ENCODE results near the gene GNG12.
"Not testable (repeated sequence)": the region's sequence is repeated elsewhere in the genome, so short reads cannot be mapped to it uniquely, and the experiment has no call there.

The GNG12 gene

DNA sequence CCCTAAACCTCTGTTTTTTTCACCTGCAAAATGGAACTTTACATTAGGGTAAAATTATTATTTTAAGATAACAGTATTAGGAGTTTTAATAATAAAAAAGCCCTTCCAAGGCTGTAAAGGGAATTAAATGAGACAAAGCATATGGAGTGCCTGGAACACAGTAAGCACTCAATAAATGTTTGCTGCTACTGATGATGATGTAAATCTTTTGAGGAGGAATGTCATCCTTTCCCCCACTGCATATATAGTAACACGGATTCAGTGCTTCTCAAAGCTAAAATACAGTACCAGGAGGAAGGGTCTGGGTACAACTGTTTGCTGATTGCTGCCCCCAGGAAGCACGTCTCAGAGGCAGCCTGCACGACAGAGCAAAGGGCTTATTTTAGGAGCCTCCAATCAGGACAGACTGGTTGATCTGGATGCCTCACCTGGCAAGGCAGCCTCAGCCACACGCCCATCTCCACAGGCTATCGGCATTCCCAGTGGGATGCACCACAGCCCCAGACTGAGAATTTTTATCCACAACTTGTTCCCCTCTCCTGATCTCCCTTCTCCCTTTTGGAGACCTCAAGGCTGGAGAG is 83.9 kb downstream of the GNG12 start:
- DNase-seq: no peak

DNA sequence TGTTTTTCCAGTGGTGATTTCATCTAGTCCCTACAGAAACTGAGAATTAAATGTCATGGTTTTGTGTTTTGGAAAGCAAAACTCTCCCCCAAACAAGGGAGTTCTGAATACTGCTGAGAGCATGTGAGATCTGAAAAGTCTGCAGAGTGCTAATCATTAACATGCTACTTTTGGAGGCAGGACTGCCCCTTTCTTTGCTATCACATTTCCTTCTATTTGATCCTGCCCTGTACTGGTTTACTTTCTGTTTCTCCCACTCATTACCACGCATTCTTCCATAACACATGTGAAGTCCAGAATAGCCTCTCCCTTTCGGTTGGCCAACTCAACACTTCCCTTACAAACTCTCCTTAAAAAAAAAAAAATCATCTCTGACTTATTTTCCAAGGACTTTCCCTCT is 84.6 kb downstream of the GNG12 start:
- DNase-seq: no peak

DNA sequence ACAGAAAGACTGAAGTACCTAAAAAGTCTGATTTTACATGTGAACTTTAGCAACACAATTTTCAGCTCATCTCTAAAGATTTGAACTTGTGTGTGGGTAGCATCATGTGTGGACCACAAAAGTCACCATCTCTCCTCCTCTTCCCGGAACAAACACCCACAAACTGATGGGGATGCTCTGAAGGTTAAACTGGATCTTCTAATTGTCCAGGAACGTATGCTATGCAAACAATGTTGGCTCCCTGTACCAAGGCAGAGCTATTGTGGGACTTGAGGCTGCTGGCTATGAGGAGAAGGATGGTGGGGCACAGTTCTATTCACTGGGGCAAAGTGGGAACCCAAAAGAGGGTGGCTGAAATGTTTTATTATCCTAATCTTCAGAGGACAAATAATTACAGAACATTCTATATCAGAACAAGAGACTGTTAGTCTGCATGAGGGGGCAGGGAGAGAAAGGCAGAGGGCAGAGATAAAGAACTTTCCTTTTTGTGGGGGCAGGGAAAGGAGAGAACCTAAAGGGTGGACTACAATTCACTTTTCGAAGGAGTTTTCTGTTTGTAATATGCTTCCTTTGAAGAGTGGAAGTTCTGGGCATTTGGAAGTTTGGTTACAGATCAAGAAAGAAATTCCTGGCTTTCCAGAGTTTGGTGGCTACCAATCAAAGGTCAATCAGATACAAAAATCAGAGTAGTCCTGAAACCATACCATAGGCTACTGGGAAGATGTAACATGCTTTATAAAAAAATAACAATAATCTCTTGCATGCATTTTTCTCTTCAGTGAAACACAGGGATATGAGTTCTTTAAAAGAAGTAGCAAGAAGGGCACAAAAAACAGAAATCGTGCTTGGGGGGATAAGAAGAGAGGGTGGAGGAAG is 85.4 kb downstream of the GNG12 start:
- DNase-seq: no peak

DNA sequence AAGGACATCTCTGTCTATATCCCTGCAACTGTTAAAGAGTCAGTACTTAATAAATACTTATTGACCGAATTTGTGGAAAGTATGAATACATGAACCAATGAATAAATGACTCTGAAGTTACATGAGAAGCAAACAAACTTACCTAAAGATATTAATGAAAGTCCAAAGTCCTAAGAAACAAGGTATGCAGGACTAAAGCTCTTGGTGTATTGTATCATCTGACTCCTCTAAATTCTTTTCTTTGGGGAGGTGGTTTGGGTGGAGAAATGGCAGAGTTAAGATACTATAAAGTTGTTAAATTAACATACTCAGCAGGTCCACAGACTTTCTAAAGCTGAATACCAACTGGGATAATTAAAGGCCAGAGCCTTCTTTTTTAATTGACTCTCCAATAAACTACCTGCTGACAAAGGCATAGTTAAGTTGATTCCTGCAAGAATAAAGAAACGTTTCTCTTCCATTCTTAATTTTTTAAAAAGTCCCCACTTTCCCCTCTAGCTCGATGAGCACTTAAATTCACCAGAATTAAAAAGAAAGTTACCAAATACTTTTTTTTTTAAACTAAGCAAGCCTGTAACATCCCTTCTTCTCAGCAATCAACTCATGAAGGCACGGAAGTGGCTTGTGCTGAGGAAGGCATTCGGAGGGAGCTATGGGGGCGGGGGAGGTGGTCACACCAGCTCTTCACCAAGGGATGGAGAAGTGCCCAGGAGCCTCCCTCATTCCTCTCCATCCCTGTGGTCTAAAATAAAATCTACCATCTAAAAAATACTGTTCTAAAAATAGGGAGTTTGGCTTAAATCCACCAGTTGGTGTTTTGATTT is 87.2 kb downstream of the GNG12 start:
- no peak for DNase-seq

DNA sequence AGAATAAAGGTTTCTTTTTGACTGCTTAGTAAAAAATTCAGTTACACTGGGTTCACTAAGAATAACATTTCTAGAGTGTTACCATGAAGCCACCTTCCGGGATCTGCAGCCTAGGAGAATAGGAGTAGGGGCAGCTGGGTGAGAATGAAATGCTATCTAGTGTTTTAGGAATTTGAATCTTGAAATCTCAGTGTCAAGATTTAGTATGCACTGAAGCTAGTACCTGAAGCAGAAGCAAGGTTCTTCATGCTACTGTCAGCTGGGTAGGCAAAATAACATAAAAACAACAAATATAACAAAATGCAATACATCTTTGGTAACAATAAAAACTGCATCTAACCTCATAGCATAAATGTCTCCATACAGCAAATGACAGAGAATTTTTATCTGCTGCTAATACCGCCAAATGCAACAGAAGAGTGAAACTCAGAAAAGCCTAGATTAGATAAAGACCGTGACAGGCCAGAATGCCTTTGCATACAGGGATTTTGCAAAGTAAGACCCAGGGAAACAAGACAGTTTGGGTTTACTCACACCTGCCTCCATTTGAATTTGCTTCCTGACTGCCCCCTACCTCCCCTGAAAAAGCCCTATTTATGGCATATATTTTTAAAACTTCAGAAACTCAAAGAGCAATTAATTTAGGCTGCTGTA is 90.1 kb downstream of the GNG12 start:
- no peak for DNase-seq

DNA sequence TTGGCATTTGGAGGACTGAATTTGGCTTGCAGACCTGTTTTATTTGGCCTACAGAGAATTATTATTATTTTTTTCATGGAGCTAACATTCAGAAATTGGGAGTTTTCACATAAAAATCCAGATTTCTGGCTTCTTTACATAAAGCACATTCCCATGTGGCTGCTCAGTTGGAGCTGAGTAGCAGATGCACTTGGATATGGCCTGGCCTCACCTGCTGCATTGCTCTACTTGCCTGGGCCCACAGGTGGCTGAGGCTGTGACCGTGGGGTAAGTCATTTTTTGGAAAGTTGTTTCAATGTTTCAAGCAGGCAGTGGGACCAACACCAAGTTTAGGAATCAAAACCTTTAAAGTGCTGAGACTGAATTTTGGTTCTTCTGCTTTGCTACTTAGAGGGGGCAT is 91.5 kb downstream of the GNG12 start:
- DNase-seq: no peak

DNA sequence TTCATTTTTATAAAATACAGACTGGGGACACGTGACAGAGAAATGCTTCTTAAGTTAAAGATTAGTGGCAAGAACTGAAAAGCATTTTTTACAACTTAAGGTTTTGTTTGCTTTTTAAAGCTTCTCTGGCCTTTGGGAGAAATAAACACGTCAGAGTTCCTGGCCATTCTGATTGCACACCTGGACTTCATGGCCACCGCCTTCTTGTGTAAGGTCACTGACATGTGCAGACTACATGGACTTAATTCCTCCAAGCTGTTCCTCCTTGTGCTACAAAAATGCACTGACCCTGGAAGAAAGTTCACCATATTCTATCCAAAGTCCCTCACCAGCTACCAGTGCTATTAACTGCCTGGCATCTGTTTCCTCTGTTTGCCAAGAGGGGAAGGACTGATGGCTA is 92.1 kb downstream of the GNG12 start:
- no peak for DNase-seq

DNA sequence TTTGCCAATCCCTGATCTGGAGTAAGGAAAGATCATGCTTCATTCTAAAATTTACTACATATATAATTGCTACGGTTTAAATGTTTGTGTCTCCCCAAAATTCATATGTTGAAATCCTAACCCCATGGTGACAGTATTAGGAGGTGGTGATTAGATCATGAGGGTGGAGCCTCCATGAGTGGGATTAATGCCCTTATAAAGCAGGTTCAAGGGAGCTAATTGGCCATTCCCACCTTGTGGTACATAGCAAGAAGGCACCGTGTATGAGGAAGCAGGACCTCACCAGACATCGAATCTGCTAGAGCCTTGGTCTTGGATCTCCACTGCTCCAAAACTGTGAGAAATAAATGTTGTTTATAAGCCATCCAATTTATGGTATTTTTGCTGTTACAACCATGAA is 92.7 kb downstream of the GNG12 start:
- no peak for DNase-seq

DNA sequence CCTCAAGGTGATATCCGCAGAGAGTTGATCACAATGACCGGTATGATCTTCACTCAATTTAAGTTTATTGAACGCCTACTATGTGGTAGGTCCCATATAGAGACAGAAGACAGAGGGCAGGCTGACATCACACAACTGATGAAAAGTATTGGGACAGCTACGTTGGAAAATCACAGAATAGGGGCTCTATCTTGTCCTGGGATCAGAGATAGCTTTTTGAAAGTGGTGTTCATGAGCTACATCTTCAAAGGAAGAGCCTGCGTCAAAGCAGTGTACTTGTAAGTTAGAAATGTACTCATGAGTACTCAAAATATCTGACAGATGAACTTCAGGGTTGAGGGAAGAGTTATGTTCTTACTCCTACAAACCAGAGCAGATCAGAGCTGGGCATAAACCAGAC is 93.9 kb downstream of the GNG12 start:
- DNase-seq: no peak

DNA sequence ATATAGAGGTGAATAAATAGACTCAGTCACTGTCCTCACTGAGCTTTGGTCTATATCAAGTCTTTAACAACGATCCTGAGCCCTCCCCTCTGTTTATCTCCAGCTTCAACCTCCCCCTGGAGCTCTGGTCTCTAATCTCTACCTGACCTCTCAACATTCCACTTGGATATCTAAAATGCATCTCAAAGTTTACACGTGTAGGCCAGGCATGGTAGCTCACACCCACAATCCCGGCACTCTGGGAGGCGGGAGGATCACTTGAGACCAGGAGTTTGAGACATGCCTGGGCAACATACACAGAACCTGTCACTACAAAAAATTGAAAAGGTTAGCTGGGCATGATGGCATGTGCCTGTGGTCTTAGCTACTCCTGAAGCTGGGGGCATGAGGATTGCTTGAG is 94.9 kb downstream of the GNG12 start:
- no peak for DNase-seq

DNA sequence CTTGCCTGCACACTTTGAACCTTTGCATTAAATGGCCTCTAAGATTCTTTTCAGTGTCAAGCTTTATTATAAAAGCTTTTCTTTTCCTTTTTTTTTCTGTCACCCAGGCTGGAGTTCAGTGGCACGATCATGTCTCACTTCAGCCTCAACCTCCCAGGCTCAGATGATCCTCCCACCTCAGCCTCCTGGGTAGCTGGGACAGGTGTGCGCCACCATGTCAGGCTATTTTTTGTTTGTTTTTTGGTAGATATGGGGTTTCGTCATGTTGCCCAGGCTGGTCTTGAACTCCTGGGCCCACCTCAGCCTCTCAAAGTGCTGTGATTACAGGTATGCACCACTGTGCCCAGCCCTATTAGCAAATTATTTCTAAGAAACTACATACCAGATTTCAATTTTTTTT is 95.4 kb downstream of the GNG12 start:
- DNase-seq: no peak

DNA sequence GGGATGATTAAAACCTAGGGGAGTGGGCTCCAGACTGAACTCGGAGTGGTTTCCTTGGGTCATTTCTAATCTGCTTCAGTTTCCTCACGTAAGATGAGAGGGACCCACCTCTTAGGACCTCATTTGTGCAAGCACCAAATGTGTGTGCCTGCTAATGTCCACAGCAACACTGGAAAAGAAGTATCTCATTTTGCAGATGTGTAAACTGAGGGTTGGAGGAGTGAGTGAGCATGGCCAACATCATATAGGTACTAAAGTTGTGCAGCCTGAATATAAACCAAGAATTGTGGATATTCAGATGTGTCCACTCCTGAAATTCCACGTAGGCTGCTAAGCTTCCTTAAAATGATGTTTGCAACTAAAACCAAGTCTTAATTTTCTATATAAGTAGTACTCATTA is 96.5 kb downstream of the GNG12 start:
- no peak for DNase-seq

DNA sequence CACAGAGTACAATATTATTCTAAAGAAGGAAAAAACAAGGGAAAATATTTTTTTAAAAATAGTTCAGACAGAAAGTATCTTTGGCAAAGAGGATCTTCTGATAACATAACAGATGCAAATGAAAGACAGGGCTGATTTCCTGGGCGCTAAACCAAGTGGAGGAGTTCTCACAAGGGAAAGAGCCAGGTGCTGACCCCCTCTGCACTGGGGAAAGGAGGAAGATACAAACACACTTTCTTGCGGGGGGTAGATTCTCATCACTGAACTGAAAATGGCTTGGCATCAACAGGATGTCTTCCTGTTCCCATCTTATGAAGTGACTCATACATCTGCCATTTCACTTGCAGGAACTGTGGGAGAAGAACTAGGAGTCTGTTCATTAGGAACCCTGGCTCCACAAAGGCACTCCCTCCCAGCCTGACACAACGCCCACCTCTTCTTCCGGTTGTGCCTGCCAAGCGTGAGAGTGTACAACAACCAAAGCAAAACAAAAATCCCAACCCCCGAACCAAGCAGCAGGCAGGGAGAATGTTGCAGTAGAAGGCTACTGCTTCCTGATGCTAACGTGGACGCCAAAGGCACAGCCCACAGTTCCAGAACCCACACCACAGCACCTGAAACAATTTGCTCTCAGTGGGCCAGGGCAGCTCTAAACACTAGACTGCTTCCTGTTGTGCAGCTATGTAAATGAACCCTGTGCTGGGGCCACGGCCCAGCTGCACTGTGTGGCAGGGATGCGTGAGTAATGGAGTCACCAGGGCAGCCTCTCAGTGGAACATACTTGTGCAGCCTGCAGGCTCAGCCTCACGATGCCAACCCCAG is 97.2 kb downstream of the GNG12 start:
- DNase-seq: peak; percentile 41

DNA sequence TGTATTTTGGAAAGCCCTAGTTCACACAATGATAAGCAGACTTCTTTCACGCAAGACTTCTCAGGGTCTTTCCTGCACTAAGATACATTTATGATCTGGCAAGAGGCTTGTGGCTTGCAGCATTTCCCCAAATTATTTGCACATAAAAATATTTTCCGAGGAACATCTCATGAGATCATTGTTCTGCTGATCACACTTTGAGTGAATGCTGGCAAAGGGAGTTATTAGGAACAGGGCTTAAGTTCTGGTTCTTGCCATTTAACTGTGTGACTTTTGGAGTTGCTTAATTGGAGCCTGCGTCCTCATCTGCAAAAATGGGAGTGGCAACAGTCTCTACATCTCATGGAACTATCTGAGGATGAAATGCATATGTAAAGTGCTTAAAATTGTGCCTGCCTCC is 98.1 kb downstream of the GNG12 start:
- no peak for DNase-seq

DNA sequence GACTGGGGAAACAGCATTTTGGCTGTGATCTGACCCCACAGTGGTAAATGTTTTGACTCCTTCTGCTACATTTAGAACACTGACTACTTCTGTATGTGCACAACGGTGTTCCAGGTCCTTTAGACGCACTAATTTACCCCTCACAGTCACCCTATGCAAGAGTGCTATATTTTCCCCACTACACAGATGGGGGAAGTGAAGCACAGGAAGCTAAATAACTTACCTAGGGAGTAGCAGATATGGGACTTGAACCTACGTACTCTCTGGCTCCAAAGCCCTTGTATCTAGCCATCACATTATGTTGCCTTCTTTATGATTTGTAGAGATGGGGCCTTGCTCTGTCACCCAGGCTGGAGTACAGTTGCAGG is 99.0 kb downstream of the GNG12 start:
- no peak for DNase-seq

DNA sequence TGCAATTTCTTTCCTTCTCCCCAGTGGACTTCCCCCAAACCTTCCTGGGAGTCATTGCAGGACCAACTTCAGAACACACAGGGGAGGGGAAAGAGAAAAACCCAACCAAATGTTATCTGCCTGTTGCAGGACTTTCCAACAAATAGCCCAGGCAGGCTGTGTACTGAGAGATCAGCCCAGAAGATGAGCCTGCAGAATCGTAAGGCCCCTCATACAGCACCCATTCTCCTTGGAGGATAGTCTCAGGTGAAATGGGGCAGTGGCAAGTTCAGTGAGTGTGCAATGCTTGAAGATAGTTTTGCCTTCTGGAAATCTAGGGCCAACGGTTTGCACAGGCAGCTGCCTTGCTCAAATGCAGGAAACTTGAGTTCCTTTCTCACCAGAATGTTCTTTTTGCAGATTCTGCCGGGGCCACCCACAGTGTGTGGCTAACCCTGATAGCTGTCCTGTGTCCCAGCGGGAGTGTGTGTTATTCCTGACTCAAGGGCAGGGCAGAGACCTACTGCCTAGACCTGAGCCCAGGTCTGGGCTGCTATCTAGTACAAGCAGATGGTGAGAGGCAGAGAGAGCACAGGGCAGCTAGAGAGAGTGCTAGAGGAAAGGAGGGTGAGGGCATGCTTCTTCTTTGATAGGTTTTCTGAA is 99.5 kb downstream of the GNG12 start:
- no peak for DNase-seq

DNA sequence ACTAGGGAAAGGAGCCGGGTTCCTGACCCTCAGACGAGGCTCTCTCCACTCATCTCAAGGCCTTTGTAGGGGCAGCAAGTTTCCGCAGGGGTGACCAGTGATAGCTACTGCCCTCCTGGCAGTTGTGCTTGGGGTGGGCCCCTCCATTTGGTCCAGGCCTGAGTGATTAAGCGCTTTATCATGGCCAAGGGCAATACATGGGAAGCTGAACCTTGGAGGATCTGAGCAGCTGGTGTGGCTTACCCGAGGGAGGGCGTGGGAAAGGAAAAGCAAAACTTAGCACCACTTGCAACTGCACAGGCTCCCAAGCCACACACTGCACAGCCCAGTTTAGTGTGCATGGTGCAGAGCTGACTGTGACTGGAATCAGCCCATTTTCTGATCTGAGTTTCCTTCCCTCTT is 100.5 kb downstream of the GNG12 start:
- no peak for DNase-seq

DNA sequence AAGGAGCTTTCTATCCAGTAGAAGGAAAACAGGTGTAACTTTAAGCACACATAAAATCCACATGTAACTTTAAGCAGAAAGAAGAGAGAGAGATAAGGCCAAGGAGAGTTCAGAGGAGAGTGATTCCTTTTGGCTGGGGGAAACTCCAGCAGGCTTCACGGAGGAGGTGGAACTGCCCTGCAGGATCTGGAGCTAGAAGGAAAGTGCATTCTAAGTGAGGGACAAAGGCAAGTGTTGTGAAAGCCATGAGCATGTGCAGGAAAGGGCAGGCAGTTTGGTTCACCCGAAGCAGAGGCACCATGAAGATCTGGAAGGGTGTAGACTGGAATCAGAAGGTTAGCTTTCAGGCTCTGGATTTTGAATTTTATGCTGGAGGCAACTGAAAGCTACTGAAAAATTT is 101.9 kb downstream of the GNG12 start:
- no peak for DNase-seq

DNA sequence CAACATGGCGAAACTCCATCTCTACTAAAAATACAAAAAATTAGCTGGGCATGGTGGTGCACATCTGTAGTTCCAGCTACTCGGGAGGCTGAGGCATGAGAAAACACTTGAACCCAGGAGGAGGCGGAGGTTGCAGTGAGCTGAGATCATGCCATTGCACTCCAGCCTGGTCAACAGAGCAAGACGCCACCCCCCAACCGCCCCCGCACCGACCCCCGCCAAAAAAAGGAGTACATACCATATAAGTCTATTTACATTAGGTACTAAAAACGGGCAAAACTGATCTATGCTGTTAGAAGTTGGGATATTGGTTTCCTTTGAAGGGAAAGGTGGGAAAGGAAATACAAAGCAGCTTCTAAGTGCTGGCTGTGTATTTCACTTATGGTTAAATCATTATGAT is 103.0 kb downstream of the GNG12 start:
- not testable (repeated sequence) for DNase-seq

DNA sequence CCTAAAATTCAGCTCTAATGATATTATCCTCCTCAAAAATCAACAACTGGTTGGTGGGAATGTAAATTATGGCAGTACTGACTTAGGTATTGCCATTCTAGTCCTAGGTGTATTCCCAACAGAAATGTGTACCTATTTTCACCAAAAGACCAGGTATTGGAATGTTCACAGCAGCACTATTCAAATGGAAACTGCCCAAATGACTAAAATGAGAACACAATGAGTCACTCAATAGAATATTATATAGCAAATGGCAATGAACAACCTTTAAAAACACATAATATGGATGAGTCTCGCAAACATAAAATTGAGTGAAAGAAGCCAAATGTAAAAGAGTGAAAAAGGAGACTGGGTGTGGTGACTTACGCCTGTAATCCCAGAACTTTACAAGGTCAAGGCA is 103.4 kb downstream of the GNG12 start:
- DNase-seq: no peak

DNA sequence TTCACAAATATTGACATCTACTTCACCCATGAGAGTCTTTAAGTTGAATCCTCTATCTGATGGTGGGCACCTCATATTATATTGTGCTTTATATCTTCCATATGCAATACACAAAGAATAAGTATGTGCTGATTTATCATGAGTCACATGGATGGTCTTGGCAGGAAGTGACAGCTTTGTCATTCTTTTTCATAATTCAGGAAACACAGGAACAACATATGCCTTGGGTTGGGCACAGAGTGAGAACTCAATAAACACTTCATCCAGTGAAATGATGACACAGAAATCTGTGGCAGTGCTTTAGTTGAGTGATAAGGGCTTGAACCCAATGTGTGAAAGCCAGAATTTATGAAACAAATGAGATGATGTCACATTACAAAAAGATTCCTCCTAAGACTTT is 107.0 kb downstream of the GNG12 start:
- DNase-seq: no peak

DNA sequence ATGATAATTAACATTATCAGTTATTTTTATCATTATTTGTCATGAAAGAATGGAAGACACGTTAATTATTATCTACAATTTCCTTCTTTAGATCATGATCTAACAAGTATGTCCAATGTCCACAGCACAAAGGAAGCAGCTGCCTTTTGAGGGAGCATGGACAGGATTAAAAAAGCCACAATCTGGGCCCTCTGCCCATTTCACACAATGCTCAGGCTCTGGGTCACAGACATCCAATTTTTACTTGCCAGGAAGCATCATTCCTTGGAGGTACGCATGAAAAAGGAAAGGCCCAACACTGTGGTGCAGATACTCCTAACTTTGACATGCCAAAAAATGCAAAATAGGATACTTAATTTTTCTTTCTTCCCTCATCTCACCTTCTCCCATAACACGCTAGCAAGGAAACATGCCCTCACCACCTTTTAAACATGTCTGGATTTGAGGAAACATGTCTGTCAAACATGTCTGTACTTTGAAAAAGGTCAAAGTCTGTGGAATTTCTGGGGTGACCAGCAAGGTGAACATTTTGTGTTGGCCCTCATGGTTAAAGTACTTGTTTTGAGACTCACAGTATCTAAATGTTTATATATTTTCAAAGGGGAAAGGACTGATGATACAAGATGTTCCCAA is 108.2 kb downstream of the GNG12 start:
- no peak for DNase-seq
